Activated CD4-positive, alpha-beta T cell treated with anti-CD3 and anti-CD28 coated beads, Interleukin-2, amount 50 U/mL, for 24 hours (primary cell): ENCODE data around the gene STON2.
"Not testable (repeated sequence)": the region's sequence is repeated elsewhere in the genome, so short reads cannot be mapped to it uniquely, and the experiment has no call there.

Experiments
- DNase-seq, 2 donors: peaks; one replicate each; pipeline ENCODE4 v3.0.0-alpha.2; 2020; ENCODE audit warnings: low read depth in 1 of 2, low spot score in 1 of 2

The STON2 gene

DNA sequence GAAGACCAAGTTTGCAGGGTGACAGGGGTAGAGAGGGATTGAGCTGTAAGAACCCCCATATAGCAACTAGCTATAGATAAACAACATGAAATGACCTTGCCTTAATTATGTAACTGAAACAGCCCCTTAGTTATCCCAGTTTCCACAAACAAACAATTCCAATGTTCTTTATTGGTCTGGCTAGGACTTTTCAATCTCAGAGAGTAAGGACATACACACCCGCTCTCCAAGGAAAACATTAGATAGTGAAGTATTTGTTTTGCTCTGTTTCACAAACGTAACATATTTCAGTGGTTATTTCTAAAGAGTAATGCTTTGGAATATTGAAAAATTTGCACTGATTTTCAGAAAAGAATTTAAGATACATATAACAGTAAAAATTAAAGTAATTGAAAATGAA lies 127.8 kb downstream of the STON2 start:
- DNase-seq: no peak

- DNase-seq: no peak
Observed at GRCh38 chr14:81269979-81270375, 130.1 kb downstream of the STON2 start.

DNA sequence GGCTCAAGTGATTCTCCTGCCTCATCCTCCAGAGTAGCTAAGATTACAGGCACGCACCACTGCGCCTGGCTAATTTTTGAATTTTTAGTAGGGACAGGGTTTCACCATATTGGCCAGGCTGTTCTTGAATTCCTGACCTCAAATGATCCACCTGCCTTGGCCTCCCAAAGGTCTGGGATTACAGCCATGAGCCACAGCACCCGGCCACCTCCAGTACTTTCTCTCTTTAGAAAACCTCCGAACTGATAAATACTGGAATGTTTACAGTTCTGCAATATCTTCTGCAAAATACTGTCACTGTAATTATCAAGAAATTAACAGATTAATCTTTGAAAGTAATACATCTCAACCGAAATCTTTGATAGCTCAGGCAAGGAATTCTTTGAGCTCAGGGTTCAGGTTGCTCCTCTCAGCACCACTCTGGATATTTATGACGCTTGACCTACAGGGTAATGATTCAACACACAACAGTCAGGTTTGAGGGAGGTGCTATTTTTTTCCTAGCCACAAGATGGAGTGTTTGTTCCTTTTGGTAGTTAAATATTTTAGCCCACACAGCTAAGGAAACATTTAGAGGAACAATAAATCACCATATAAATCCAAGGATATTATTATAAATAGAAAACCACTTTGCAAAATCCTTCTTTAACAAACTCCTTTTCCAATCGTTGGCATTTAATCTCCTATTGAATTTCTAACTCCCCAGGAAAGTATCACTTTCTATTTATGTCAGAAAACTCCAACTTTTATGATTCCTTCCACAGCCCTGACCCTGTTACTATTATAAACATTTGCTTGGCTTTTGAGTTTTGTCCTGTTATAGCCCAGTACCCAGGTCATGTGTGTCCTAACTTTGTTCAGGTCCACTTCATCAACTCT lies 130.8 kb downstream of the STON2 start:
- peak in 1 of 2 donors; percentile 21 for DNase-seq

GRCh38 chr14:81268016-81268416 lies 132.1 kb downstream of the STON2 start:
- no peak for DNase-seq

DNA sequence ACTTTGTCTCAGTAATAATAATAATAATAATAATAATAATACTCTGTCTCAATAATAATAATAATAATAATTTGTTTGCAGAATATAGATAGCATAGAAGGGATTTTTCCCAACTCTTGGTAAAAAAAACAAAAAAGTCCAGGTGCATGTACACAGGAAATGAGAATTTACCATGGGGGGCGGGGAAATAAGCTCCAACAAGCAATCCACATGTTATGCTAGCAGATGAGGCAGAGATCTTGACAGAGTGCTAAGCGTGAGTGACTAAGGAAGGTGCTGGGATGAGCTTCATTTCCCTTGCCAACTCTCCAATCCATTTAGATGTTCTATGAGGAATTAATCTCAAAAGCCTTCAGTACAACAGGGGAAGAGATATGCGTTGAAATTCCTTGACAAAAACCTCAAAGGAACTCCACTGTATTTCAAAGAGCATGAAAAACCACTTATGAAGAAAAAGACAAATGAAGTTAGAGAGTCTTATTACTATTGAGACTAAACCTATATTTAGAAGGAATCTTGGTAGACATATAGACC lies 134.4 kb downstream of the STON2 start:
- no peak for DNase-seq

- DNase-seq: no peak
Observed at GRCh38 chr14:81264671-81265070, 135.5 kb downstream of the STON2 start.

GRCh38 chr14:81263777-81264410 lies 136.2 kb downstream of the STON2 start:
- no peak for DNase-seq

DNA sequence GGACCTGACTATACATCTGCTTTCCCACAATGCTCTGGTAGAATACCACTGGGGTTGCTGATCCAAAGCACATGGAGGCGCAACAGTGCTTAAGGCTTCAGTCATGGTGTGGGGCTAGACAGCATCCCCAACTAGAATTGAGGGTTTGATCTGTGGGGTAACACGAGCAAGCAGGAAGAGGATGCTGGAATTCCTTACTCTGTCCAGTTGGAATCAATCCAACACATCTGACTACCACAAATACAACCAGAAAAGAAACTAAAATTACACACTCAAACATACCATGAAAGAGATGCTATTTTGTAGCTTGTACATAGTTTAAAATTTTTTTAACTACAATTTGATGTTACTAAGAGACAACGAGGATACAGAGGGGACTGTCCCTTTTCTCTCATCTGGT lies 138.9 kb downstream of the STON2 start:
- no peak for DNase-seq

DNA sequence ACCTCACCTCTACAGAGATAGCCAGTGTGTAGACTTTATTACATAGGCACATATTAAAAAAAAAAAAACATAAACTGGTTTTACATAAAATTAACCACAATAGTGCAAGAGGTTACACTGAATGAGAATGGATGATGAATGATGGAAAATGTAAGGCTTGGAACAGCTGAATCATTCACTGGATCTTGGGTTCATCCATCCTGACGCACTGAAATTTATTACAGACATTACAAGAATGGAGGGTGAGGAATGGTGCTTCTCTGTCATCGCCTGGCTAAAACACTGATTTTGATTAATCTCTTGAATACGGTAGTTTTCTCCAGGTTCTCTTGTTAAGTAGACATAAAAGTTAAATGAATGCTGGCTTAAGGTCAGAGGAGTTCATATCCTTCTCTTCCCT lies 139.4 kb downstream of the STON2 start:
- no peak for DNase-seq

DNA sequence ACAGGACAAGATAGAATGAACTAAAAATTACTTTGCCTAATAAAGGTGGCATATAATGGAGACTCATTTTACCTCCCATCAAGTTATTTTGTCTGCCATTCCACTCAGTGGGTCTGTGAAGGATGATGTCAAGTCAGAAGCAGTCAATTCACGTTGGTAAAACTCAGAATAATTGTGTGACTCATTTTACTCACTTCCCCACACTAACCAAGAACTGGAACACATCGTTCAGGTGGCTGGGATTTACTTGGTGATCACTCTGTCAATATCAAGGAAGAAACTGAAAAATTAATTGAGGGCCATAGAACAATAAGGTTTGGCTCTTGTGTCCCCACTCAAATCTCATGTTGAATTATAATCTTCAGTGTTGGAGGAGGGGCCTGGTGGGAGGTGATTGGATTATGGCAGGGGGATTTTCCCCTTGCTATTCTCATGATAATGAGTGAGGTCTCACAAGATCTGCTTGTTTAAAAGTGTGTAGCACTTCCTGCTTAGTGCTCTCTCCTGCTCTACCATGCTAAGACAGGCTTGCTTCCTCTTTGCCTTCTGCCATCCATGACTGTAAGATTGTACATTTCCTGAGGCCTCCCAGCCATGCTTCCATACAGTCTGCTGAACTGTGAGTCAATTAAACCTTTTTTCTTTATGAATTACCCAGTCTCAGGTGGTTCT lies 143.7 kb downstream of the STON2 start:
- DNase-seq: no peak

DNA sequence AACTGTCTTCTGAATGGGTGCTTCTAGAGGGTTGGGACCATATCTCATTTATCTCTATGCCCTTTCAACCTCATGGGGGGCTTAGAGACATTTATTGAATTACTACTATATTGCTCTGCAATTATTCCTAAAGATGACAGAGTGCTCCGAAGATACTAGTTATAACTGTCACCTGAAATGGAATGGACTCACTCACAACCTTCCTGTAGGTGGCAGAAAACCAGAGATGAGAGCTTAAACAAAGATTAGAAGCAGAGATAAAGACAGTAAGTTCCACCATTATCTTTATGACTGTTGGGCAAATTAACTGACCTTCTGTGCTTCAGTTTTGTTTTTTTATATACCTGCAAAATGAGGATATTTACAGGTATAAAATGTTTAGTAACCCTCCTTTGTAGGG lies 147.8 kb downstream of the STON2 start:
- no peak for DNase-seq

GRCh38 chr14:81247271-81247766 lies 152.8 kb downstream of the STON2 start:
- no peak for DNase-seq

DNA sequence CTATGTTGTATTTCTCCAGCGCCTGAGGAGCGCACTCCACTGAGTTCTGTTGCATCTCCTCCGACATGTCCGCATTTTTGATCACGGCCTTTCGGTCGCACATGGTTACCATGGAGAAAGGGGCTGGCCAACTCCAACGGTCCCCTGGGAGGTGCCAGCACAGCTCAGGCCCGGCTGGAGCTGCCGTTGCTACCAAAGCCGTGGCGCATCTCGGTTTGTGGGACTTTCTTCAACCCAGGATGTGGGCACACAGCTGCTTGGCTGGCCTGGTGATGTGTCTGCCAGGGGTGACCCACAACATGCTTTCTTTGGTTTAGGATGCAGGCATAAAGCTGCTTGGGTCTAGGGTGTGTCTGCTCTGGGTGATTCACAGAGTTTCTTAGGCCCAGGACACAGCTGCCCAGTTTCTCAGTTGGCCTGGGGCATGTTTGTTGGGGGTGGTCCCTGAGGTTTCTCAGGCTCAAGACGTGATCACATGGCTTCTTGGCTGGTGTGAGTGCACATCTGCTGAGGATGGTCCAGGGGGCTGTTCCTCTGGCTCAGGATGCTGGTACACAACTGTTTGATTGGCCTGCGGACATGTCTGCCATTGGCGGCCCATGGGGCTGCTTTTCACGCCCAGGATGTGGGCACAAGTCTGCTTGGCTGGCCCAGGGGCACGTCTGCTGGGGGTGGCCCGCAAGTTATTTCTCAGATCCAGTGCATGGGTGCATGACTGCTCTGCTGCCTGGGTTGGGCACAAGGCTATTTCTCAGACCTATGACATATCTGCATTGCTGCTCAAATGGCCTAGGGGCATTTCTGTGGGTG lies 153.5 kb downstream of the STON2 start:
- no peak for DNase-seq

- no peak for DNase-seq
Observed at GRCh38 chr14:81245771-81246170, 154.4 kb downstream of the STON2 start.

DNA sequence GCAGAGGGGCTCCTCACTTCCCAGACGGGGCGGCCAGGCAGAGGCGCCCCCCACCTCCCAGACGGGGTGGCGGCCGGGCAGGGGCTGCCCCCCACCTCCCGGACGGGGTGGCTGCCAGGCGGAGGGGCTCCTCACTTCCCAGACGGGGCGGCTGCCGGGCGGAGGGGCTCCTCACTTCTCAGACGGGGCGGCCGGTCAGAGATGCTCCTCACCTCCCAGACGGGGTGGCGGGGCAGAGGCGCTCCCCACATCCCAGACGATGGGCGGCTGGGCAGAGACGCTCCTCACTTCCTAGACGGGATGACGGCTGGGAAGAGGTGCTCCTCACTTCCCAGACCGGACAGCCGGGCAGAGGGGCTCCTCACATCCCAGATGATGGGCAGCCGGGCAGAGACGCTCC lies 155.7 kb downstream of the STON2 start:
- not testable (repeated sequence) for DNase-seq

DNA sequence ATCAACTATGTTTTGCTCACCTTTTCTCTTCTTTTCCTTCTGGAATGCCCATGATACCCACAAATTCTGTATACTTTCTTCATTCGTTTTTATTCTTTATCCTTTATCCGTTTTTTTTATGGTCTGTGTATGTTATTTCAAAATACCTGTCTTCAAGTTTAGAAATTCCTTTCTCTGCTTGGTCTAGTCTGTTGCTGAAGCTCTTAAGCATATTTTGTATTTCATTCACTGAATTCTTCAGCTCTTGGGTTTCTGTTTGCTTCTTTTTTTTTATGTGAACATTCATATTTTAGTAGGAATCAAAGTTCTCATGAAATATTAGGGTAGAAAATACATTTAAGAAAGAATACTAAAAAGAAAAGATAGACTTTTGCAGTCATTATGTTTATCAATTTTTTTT lies 156.6 kb downstream of the STON2 start:
- no peak for DNase-seq

GRCh38 chr14:81236849-81237248 lies 163.3 kb downstream of the STON2 start:
- DNase-seq: not testable (repeated sequence)

- DNase-seq: no peak
Observed at GRCh38 chr14:81236138-81236537, 164.0 kb downstream of the STON2 start.

GRCh38 chr14:81235096-81235495 lies 165.0 kb downstream of the STON2 start:
- DNase-seq: no peak

- DNase-seq: no peak
Observed at GRCh38 chr14:81234278-81234677, 165.8 kb downstream of the STON2 start.

DNA sequence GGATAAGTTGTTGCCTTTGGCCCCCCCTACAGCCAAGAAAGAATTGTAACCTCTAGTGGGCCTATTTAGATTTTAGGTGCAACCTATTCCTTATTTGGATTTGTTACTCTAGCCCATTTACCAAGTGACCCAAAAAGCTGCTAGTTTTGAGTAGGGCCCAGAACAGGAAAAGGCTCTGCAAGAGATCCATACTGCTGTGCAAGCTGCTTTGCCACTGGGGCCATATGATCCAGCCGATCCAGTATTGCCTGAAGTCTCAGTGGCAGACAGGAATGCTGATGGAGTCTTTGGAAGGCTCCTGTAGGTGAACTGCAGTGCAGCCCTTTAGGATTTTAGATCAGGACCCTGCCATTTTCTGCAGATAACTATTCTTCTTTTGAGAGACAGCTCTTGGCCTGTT lies 166.5 kb downstream of the STON2 start:
- DNase-seq: no peak
